ENCODE results near the gene ITIH5. TPM values are rescaled to one million over a fixed set of nuclear protein-coding genes. Genes with fewer than 3 reads are reported as not detected.
A peak's percentile ranks its signal among the peaks of the same experiment; 100 is the strongest.

The ITIH5 gene
- total RNA-seq, 4 donors from 2014 or later = 4.4 to 10.7 (median 8.3) TPM

DNA sequence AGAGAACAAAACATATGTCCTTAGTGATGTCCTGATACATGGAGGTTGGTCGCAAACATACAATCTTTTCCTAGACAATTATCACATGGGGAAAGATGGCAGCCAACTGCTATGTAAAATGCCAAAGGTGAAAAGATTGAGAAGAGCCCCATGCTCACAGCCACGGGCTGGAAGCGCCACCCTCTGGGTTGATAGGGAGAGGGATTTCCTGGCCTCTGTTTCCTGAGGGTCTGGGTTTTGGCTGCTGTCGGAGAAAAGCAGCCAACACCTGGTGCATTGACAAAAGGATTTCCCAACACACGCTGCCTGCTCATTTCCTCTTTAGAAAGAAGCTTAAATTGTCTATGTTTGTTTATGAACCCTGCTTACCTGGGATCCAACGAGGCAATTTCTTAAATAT lies 43.8 kb downstream of the ITIH5 start:
- intact Hi-C loops (cut with DNase I; ENCODE audit: low total_unique reads) = no loop called here
- WGBS, 2 donors = 51 to 57% methylated on average over 6 of the region's 6 CpGs
- H3K4me3 ChIP-seq (ENCODE audit: low read depth, poor library complexity, severe bottlenecking) = no peak overlapping the region
- TF ChIP-seq, protein P1, sequence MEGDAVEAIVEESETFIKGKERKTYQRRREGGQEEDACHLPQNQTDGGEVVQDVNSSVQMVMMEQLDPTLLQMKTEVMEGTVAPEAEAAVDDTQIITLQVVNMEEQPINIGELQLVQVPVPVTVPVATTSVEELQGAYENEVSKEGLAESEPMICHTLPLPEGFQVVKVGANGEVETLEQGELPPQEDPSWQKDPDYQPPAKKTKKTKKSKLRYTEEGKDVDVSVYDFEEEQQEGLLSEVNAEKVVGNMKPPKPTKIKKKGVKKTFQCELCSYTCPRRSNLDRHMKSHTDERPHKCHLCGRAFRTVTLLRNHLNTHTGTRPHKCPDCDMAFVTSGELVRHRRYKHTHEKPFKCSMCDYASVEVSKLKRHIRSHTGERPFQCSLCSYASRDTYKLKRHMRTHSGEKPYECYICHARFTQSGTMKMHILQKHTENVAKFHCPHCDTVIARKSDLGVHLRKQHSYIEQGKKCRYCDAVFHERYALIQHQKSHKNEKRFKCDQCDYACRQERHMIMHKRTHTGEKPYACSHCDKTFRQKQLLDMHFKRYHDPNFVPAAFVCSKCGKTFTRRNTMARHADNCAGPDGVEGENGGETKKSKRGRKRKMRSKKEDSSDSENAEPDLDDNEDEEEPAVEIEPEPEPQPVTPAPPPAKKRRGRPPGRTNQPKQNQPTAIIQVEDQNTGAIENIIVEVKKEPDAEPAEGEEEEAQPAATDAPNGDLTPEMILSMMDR (IDR thresholded peaks at IDR 0.05) = no peak
- TF ChIP-seq POLR2A (IDR thresholded peaks at IDR 0.05) = no peak
- DNase-seq (ENCODE audit: low spot score in 2 of 2) = no peak

DNA sequence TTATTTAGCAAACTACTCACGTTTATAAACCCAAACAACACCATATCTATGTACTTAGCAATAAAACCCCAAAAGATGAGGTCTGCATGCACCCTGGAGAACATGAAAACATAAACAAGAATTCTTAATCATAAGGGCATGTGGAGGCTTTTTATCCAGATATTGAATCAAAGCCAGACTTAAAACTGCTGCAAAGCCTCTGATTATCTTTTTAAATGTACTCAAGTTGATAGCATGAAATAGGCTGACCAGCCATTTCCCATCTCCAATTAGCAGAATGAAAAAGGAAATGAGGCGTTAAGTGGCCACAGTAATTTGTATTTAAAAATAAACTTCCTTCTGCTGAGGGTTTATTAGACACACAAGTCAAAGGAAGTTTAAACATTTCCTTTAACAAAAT lies 48.3 kb downstream of the ITIH5 start:
- DNase-seq (ENCODE audit: low spot score in 2 of 2) = no peak
- TF ChIP-seq, protein P1 (IDR thresholded peaks at IDR 0.05) = no peak
- TF ChIP-seq POLR2A (IDR thresholded peaks at IDR 0.05) = no peak
- intact Hi-C loops (cut with DNase I; ENCODE audit: low total_unique reads) = no loop called here
- H3K4me3 ChIP-seq (ENCODE audit: low read depth, poor library complexity, severe bottlenecking) = no peak overlapping the region
- 39 to 40% methylated on average over 2 of the region's 2 CpGs for WGBS, 2 donors

- TF ChIP-seq, protein P1 (IDR thresholded peaks at IDR 0.05) = no peak
- no peak for TF ChIP-seq POLR2A (IDR thresholded peaks at IDR 0.05)
- no peak overlapping the region for H3K4me3 ChIP-seq (ENCODE audit: low read depth, poor library complexity, severe bottlenecking)
- intact Hi-C loops (cut with DNase I; ENCODE audit: low total_unique reads) = no loop called here
- WGBS, 2 donors = 74 to 77% methylated on average over 3 of the region's 3 CpGs
- no peak for DNase-seq (ENCODE audit: low spot score in 2 of 2)
These were observed 54.9 kb downstream of the ITIH5 start for GRCh38 chr10:7611909-7612308.

DNA sequence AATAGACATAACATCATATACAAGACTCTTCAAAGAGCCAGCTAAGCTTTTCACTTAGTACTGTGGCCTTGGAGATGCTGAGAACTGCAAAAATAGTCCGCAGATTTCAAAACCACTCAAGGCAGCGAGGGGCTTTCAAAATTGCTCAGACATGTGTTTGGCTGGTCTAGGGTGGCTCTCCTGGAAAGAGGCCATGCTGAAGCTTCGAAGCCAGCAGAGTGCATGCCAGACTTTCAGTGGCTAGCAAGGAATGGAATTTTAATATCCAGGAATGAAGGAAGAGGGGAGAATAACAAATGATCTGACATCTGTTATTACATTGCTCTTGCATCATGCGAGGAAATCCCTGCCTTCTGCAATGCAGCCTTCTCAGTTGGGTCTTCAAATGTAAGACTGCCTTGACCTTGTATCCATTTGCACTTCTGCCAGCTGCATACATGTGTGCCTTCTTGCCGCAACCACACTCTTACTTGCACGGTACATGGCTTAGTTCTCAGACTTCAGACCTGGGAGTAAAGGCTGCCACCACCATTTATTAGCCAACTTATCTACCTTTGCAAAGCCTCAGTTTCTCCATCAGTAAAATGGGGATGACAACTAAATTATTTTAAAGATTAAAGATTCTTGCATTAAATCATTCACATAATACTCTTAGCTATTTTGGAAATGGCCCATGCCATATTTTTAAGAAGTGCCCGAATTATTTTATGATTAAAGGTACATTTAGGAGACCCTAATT lies 55.9 kb downstream of the ITIH5 start:
- H3K4me3 ChIP-seq (ENCODE audit: low read depth, poor library complexity, severe bottlenecking) = no peak overlapping the region
- DNase-seq (ENCODE audit: low spot score in 2 of 2) = peak; percentile 66 to 92
- 38 to 57% methylated on average over 7 of the region's 7 CpGs for WGBS, 2 donors
- TF ChIP-seq, protein P1 (IDR thresholded peaks at IDR 0.05) = no peak
- TF ChIP-seq POLR2A (IDR thresholded peaks at IDR 0.05) = no peak
- intact Hi-C loops (cut with DNase I; ENCODE audit: low total_unique reads) = no loop called here

DNA sequence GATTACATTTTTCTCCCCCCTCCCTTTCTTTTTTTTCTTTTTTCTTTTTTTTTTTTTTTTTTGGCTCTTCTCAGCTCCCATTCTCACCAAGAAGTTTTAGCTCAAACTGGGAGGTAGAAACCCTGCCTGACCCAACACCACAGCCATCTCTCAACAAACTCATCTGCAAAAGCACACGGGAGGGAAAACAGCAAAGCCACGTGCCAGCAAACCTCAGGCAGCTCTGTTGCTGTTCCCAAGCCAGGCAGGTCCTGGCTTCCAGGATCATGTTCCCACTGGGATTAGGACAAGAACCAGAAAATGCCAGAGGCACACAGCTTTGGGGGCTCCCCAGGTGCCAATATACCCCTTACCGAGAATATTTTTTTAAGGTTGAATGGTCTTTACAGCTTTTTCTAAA lies 56.7 kb downstream of the ITIH5 start:
- TF ChIP-seq, protein P1 (IDR thresholded peaks at IDR 0.05) = no peak
- no peak for TF ChIP-seq POLR2A (IDR thresholded peaks at IDR 0.05)
- 19 to 22% methylated on average over 3 of the region's 3 CpGs for WGBS, 2 donors

DNA sequence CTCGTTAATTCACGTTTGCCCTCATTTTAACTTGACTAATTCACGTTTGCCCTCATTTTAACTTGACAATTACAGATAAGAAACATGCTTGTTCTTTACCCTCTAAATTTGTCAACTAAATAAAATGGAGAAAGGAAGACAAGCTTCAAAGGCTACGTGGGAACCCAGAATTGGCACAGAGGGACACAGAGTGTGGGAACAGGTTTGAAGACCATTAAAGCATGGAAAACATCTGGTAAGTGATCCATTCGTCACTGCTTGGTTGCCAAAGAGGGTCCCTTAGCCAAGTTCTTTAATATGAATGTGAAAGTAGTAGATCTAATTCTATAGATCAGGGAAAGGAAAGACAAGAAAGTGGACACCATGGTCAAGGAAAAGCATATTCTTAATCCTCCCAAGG lies 57.2 kb downstream of the ITIH5 start:
- H3K4me3 ChIP-seq (ENCODE audit: low read depth, poor library complexity, severe bottlenecking) = no peak overlapping the region
- WGBS, 2 donors = 51 to 53% methylated on average over 5 of the region's 5 CpGs
- peak in 1 of 2 donors; percentile 37 for DNase-seq (ENCODE audit: low spot score in 2 of 2)
- TF ChIP-seq, protein P1 (IDR thresholded peaks at IDR 0.05) = no peak
- no peak for TF ChIP-seq POLR2A (IDR thresholded peaks at IDR 0.05)
- intact Hi-C loops (cut with DNase I; ENCODE audit: low total_unique reads) = no loop called here

More for the DNA sequence above, 56.7 kb downstream of the ITIH5 start:
- no peak for DNase-seq (ENCODE audit: low spot score in 2 of 2)
- no peak overlapping the region for H3K4me3 ChIP-seq (ENCODE audit: low read depth, poor library complexity, severe bottlenecking)
- intact Hi-C loops (cut with DNase I; ENCODE audit: low total_unique reads) = no loop called here
